Amniotic epithelial cell (primary cell): Measurements from ENCODE around the gene ID1.
"Not testable (repeated sequence)": the region's sequence is repeated elsewhere in the genome, so short reads cannot be mapped to it uniquely, and the experiment has no call there.

Experiments
- DNase-seq: peaks from one replicate; pipeline ENCODE4 v3.0.0-alpha.2; 2010; ENCODE audit warnings: low read depth

Gene ID1

GRCh38 chr20:31637660-31638059, 32.6 kb downstream of the ID1 start, which contains the start of gene COX4I2:
TSS of gene COX4I2 (plus strand) at chr20:31637912. CDS start at chr20:31639018, 1,106 bp downstream.
- no peak for DNase-seq

GRCh38 chr20:31638317-31638716, 33.2 kb downstream of the ID1 start:
- no peak for DNase-seq

GRCh38 chr20:31638816-31639215, 33.7 kb downstream of the ID1 start:
- DNase-seq: no peak

- DNase-seq: no peak
Measured at GRCh38 chr20:31640259-31640658, 35.2 kb downstream of the ID1 start.

- no peak for DNase-seq
Measured at GRCh38 chr20:31641391-31641790, 36.3 kb downstream of the ID1 start.

- no peak for DNase-seq
Measured at GRCh38 chr20:31642837-31643236, 37.7 kb downstream of the ID1 start.

- no peak for DNase-seq
Measured at GRCh38 chr20:31643522-31643921, 38.4 kb downstream of the ID1 start.

- no peak for DNase-seq
Measured at GRCh38 chr20:31644701-31645100, 39.6 kb downstream of the ID1 start.

- not testable (repeated sequence) for DNase-seq
Measured at GRCh38 chr20:31648104-31648503, 43.0 kb downstream of the ID1 start.

- DNase-seq: no peak
Measured at GRCh38 chr20:31652917-31653396, 47.9 kb downstream of the ID1 start.

GRCh38 chr20:31653561-31653960, 48.5 kb downstream of the ID1 start:
- DNase-seq: no peak

- no peak for DNase-seq
Measured at GRCh38 chr20:31654534-31654933, 49.4 kb downstream of the ID1 start.
